Suprapubic skin (tissue), 4 donors: Measurements from ENCODE around the gene DPEP3. TPM values are rescaled to one million over a fixed set of nuclear protein-coding genes. Genes with fewer than 3 reads are reported as not detected.

ENCODE experiments used
- DNase-seq, 2 donors: peaks; one replicate each; pipeline ENCODE4 v3.0.0-alpha.2; 2019; ENCODE audit warnings: low spot score in 2 of 2
- H3K27ac ChIP-seq: fragments of 200-600 bp; sonication (generic); one replicate; pipeline ENCODE4 v1.5.1; 2019
- H3K27me3 ChIP-seq: fragments of 200-600 bp; sonication (generic); one replicate; pipeline ENCODE4 v1.5.1; 2019
- H3K36me3 ChIP-seq: fragments of 200-600 bp; sonication (generic); one replicate; pipeline ENCODE4 v1.5.1; 2019
- H3K4me1 ChIP-seq: fragments of 200-600 bp; sonication (generic); one replicate; pipeline ENCODE4 v1.5.1; 2019
- H3K4me3 ChIP-seq: fragments of 200-600 bp; sonication (generic); one replicate; pipeline ENCODE4 v1.5.1; 2019; ENCODE audit warnings: mild to moderate bottlenecking
- H3K9me3 ChIP-seq: fragments of 200-600 bp; sonication (generic); one replicate; pipeline ENCODE4 v1.5.1; 2019
- EP300 ChIP-seq: sonication (generic); formaldehyde crosslinking; IDR thresholded peaks from one replicate; pipeline ENCODE4 v1.6.1; 2017; ENCODE audit warnings: antibody characterized with exemption
- POLR2A ChIP-seq, 2 donors: fragments of 450-650 bp; IDR thresholded peaks; one replicate each; pipeline ENCODE4 v1.6.1; 2017; ENCODE audit warnings: antibody characterized with exemption in 2 of 2, mild to moderate bottlenecking in 2 of 2, moderate library complexity in 2 of 2
- POLR2AphosphoS5 ChIP-seq, 3 donors: sonication (generic); formaldehyde crosslinking; IDR thresholded peaks; one replicate each; pipeline ENCODE4 v1.6.1; 2017; ENCODE audit warnings: antibody characterized with exemption in 3 of 3
- WGBS: methylation state at CpG from one replicate; pipeline ENCODE4 v1.1.5; 2018; 5-methylcytosine and 5-hydroxymethylcytosine counted together
- total RNA-seq, 4 donors: library from RNA; depleted of rRNA; stranded (reverse); fragments of >200 nt; gene quantifications; one replicate each; pipeline ENCODE4 v1.1.0, GENCODE V29; 2016
- TF ChIP-seq, protein P1 (sequence below), 2 donors: fragments of 200-600 bp in 1 of 2; fragments of 450-650 bp in 1 of 2; sonication (generic) in 1 of 2; IDR thresholded peaks; one replicate each; pipeline ENCODE4 v1.5.1; 2016 to 2019; ENCODE audit warnings: antibody characterized with exemption in 2 of 2, mild to moderate bottlenecking in 1 of 2, moderate library complexity in 1 of 2

The DPEP3 gene
- total RNA-seq, 4 donors from 2014 or later = not detected

- WGBS = 92% methylated on average over 9 of the region's 9 CpGs
- H3K4me1 ChIP-seq = peaks cover 25% of the 10 kb centered on the region
- no peak overlapping the region for H3K4me3 ChIP-seq
- no peaks in the 10 kb centered on the region for H3K27me3 ChIP-seq
- H3K36me3 ChIP-seq = no peaks in the 10 kb centered on the region
- TF ChIP-seq, protein P1, sequence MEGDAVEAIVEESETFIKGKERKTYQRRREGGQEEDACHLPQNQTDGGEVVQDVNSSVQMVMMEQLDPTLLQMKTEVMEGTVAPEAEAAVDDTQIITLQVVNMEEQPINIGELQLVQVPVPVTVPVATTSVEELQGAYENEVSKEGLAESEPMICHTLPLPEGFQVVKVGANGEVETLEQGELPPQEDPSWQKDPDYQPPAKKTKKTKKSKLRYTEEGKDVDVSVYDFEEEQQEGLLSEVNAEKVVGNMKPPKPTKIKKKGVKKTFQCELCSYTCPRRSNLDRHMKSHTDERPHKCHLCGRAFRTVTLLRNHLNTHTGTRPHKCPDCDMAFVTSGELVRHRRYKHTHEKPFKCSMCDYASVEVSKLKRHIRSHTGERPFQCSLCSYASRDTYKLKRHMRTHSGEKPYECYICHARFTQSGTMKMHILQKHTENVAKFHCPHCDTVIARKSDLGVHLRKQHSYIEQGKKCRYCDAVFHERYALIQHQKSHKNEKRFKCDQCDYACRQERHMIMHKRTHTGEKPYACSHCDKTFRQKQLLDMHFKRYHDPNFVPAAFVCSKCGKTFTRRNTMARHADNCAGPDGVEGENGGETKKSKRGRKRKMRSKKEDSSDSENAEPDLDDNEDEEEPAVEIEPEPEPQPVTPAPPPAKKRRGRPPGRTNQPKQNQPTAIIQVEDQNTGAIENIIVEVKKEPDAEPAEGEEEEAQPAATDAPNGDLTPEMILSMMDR (IDR thresholded peaks at IDR 0.05) = no peak
- TF ChIP-seq POLR2AphosphoS5 (IDR thresholded peaks at IDR 0.05) = no peak
- TF ChIP-seq POLR2A (IDR thresholded peaks at IDR 0.05) = no peak
- no peak for TF ChIP-seq EP300
- no peak overlapping the region for H3K27ac ChIP-seq
- H3K9me3 ChIP-seq = no peaks in the 10 kb centered on the region
- no peak for DNase-seq
These were observed 9.2 kb downstream of the DPEP3 start for GRCh38 chr16:67971111-67971510.

DNA sequence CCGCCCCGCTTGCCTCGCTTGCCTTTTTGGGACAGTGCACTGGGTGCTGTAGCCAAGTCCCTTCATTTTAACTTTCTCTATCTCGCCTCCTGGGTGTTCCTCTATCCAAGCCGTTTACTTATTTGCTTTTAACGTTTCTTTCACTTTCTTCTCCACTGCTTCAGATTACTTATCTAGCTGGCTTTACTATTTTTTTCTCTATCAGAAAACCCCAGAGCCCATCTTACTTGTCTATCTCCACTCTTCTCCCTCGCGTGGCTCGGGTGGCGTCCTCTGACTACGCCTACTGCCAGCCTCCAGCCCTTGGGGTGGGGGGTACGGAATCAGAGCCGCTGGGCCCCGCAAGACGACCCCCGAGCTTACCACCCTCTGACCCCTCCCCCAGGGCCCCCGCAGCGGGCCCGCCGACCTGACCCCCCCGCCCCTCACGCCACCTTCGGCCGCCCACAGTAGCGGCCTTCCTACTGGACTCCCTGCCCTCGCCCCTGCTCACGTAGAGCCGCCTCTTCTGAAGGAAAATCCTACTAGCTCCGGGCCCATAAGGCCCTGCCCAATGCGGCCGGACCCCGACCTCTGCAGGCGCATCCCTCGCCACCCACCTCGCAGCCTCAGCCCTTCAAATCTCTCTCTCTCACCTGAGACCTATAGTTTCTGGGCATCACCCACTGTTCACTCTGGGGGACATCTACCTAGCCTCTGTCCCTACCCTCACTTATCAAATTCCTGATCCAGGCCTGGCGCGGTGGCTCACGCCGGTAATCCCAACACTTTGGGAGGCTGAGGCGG lies 10.9 kb downstream of the DPEP3 start:
- no peaks in the 10 kb centered on the region for H3K36me3 ChIP-seq
- H3K4me1 ChIP-seq = peaks cover 38% of the 10 kb centered on the region
- WGBS = 45% methylated on average over 37 of the region's 40 CpGs

DNA sequence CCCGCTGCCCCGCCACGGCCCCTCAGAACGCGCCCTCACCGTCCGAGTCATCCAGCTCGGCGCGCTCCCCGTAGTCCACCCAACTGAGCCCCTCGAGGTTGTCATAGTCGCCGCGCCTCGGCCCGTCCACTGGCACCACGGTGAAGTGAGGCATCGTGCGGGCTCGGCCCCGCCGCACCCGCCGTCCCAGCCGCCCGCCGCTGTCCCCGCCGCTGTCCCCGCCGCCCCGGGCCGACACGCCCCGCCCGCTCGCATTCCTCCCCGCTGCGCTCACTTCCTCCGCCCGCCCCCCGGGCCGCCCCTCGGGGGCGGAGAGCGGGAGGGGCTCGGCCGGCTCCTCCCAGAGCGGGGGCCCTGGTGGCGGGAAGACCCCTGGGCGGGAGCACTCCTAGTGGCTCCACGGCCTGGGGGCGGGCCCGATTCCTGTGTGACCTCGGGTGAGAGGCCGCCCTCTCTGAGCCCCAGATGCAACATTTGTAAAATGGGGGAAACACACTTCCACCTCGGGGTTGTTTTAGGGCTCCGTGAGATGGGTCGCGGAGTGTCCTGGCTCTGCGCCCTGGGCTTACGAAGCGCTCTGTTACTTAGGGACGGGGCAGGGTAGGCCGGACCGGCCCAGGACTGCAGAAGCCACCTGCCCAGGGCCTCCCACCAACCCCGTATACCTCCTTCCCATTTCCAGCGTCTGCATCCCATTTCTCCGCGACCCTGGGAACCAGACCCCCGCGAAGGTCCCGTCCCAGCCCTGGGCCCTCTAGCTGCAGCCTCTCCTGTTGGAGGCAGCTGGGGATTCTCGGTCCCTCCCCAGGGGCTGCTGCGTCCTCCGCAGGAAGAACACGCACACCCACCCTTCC lies 11.7 kb downstream of the DPEP3 start, which contains the start of gene SLC12A4:
TSS of gene SLC12A4 (minus strand) at position 238 of the 854 bp plus-strand sequence. CDS start at position 154, 84 bp downstream.
- Histone ChIP-seq H3K27ac (peak within 1 kb of the TSS; percentile 95), H3K4me1 (peaks cover 45% of the 10 kb centered on the region), H3K9me3 (no peaks in the 10 kb centered on the region), H3K36me3 (no peaks in the 10 kb centered on the region), H3K27me3 (no peaks in the 10 kb centered on the region), H3K4me3 (peak within 1 kb of the TSS; percentile 74)
- peak; percentile 88 to 90 for DNase-seq
- TF ChIP-seq POLR2AphosphoS5 (IDR thresholded peaks at IDR 0.05) (peak in 2 of 3 donors; percentile 7 to 32), POLR2A (IDR thresholded peaks at IDR 0.05) (peak; percentile 34 to 85), EP300 (no peak)
- TF ChIP-seq, protein P1 (IDR thresholded peaks at IDR 0.05) = no peak
- WGBS = 0% methylated on average over 5 of the region's 78 CpGs

More for the DNA sequence above, 10.9 kb downstream of the DPEP3 start:
- H3K27ac ChIP-seq = peak overlapping the region; percentile 95
- no peaks in the 10 kb centered on the region for H3K9me3 ChIP-seq
- TF ChIP-seq POLR2A (IDR thresholded peaks at IDR 0.05) (no peak), POLR2AphosphoS5 (IDR thresholded peaks at IDR 0.05) (no peak), EP300 (no peak)
- TF ChIP-seq, protein P1 (IDR thresholded peaks at IDR 0.05) = no peak
- DNase-seq = peak in 1 of 2 donors; percentile 64
- H3K4me3 ChIP-seq = peak overlapping the region; percentile 74
- H3K27me3 ChIP-seq = no peaks in the 10 kb centered on the region

GRCh38 chr16:67967958-67968399 lies 12.3 kb downstream of the DPEP3 start:
- WGBS = 3% methylated on average over 10 of the region's 45 CpGs
- H3K27ac ChIP-seq = peak overlapping the region; percentile 95
- no peak for TF ChIP-seq POLR2A (IDR thresholded peaks at IDR 0.05)
- TF ChIP-seq, protein P1 (IDR thresholded peaks at IDR 0.05) = no peak
- no peak for TF ChIP-seq POLR2AphosphoS5 (IDR thresholded peaks at IDR 0.05)
- no peak for TF ChIP-seq EP300
- H3K9me3 ChIP-seq = no peaks in the 10 kb centered on the region
- H3K4me3 ChIP-seq = peak overlapping the region; percentile 74
- no peaks in the 10 kb centered on the region for H3K27me3 ChIP-seq
- no peaks in the 10 kb centered on the region for H3K36me3 ChIP-seq
- H3K4me1 ChIP-seq = peaks cover 51% of the 10 kb centered on the region
- DNase-seq = peak in 1 of 2 donors; percentile 71
